OCI-M1 (cell line): ENCODE data around the gene MCCC1.
"Not testable (repeated sequence)": the region's sequence is repeated elsewhere in the genome, so short reads cannot be mapped to it uniquely, and the experiment has no call there.

Experiments
- DNase-seq: peaks from one replicate; lab custom pipeline; 2025; lab: John Stamatoyannopoulos, UW

MCCC1 gene

DNA sequence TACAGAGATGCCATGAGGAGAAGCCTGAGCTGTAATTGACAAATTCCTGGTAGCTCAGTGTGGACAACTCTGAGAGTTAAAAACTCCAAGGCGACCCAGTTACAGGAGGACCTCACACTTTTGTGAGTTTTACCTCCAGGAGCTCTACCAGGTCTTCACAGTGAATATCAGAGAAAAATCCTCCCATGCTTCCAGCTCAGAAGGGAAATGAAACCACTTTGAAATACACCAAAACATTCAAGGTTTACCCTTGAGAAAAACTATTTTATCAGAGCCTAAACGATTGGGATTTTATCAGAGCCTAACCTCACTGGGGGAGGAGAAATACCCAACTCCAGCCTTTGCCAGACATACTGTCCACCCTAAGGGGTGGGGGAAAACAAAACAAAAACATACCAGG lies 52.4 kb downstream of the MCCC1 start:
- DNase-seq = peak; percentile 30

GRCh38 chr3:183044547-183045229 lies 54.6 kb downstream of the MCCC1 start:
- no peak for DNase-seq

GRCh38 chr3:183038757-183039156 lies 60.5 kb downstream of the MCCC1 start:
- DNase-seq = no peak

GRCh38 chr3:183038221-183038620 lies 61.1 kb downstream of the MCCC1 start:
- no peak for DNase-seq

DNA sequence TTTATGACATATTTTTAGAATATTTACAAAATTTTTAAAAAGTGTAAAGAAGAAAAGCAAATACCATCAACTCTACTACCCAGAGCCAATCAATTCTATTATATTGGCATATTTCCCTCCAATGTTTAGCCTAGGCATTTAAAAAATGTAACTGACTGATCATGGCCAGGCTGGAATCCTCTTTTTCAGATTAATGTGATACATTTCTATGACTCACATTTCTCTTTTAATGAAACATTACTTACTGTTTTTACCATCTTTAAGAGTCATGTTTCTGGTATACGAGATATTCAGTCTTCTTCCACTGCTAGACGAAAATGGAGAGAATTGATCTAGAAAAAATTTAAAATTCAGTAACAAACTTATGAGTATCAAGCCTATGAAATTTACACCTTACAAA lies 65.5 kb downstream of the MCCC1 start:
- DNase-seq = no peak

- DNase-seq = no peak
Measured at GRCh38 chr3:183032880-183033555, 66.3 kb downstream of the MCCC1 start.

- no peak for DNase-seq
Measured at GRCh38 chr3:183031826-183032225, 67.5 kb downstream of the MCCC1 start.

GRCh38 chr3:183028416-183028815 lies 70.9 kb downstream of the MCCC1 start:
- no peak for DNase-seq

DNA sequence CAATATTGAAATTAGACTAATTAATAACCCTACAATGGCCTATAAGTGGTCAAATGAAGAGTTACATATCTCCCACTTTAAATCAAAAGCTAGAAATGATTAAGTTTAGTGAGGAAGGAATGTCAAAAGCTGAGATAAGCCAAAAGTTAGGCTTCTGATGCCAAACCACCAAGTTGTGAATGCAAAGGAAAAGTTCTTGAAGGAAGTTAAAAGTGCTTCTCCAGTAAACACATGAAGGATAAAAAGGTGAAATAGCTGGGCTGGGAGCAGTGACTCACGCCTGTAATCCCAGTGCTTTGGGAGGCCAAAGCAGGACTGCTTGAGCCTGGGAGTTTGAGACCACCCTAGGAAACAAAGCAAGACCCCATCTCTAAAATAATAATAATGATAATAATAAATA lies 72.0 kb downstream of the MCCC1 start:
- no peak for DNase-seq

DNA sequence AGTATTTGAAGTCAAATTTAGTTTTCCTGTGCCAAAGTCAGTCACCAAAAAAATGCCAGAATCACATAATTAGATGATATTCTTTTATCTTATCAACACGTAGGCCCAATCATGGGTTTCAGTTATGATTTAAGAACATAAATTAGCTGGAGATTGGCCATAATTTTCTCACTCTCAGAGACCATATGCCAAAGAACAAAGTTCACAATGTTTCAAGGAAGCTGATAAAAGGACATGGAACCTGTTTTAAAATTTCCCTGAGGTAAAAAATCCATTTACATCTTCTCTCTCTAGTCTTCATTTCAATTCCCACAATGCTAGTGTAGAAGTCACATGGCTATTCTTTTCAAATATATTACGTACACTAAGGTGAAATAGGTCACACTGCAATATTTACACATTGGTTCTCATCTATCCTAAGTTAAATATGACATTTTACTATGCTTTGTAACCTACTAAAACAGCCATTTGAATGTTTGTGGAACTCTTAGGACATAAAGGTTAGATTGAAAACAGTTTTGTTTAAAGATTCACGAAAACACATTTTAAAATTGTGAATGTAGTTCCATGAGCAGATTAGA lies 76.3 kb downstream of the MCCC1 start:
- no peak for DNase-seq

- no peak for DNase-seq
Measured at GRCh38 chr3:183018421-183019192, 80.7 kb downstream of the MCCC1 start.

- DNase-seq = peak; percentile 3
Measured at GRCh38 chr3:183015185-183015584, 84.1 kb downstream of the MCCC1 start.

DNA sequence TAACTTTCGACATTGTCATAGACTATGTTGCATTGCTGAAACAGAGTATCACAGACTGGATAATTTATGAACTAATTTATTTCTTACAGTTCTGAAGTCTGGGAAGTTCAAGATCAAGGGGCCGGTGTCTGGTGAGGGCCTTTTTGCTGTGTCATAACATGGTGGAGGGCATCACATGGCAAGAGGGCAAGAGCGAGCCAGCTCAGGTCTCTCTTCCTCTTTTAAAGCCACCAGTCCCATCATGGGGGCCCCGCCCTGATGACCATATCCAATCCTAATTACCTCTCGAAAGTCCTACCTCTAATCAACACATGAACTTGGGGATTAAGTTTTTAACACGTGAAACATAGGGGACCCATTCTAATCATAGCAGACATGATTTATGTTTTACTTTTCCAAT lies 85.4 kb downstream of the MCCC1 start:
- DNase-seq = peak; percentile 5

GRCh38 chr3:183013074-183013473 lies 86.2 kb downstream of the MCCC1 start:
- DNase-seq = no peak

- DNase-seq = no peak
Measured at GRCh38 chr3:183008800-183009199, 90.5 kb downstream of the MCCC1 start.

GRCh38 chr3:183008303-183008702 lies 91.0 kb downstream of the MCCC1 start:
- no peak for DNase-seq

DNA sequence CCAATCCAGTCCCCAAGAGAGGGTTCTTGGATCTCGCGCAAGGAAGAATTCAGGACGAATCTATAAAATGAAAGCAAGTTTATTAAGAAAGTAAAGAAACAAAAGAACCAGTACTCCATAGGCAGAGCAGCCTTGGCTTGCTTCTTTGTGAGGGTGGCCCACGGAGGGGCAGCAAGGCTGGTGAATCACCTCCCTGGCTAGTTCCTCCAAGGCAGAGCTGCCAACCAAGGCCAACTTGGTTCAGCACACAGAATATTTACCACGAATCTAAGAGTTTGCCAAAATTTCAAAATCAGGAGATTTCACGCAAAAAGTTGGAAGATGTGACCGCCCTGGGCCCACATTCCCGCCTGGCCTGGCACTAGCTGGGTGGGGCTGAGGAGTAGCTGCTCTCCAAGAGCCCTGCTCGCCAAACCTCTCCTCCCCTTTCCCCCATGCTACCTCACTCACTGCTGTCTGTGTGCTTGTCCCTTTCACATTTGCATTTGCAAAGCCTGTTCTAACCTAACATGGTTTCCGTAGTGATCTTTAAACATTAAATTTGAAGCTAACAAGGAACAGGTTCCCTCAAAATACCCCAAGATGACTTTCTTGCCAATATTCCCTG lies 92.8 kb downstream of the MCCC1 start:
- DNase-seq = no peak

DNA sequence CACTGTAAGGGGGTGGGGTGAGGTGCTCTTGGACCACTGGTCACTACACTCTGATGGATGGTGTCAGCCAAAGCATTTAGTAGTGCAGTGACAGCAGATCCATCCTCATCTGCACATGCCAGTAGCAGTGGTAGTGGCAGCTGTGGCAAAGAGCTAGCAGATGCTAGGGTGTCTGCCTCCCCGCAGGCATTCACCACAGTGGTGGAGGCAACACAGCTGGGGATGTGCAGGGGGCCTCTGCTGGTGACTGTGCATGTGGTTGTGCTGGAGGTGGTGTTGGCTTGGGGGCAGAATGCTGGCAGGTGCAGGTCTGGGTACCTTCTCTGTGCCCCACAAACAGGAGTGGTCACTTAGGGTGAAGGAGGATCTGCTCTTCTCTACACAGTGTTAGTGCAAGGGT lies 99.5 kb downstream of the MCCC1 start:
- no peak for DNase-seq

DNA sequence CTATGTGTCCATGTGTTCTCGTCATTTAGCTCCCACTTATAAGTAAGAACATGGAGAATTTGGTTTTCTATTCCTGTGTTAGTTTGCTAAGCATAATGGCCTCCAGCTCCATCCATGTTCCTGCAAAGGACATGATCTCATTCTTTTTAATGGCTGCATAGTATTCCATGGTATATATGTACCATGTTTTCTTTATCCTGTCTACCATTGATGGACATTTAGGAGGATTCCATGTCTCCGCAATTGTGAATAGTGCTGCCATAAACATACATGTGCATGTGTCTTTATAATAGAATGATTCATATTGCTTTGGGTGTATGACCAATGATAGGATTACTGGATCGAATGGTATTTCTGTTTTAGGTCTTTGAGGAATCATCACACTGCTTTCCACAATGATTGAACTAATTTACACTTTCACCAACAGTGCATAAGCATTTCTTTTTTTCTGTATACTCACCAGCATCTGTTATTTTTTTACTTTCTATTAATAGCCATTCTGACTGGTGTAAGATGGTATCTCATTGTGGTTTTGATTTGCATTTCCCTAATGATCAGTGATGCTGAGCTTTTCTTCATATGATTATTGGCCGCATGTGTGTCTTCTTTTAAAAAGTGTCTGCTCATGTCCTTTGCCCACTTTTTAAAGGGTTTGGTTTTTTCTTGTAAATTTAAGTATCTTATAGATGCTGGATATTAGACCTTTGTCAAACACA lies 105.7 kb downstream of the MCCC1 start:
- DNase-seq = not testable (repeated sequence)

GRCh38 chr3:182989566-182989965 lies 109.7 kb downstream of the MCCC1 start:
- no peak for DNase-seq

- DNase-seq = no peak
Measured at GRCh38 chr3:182986021-182986420, 113.3 kb downstream of the MCCC1 start.

DNA sequence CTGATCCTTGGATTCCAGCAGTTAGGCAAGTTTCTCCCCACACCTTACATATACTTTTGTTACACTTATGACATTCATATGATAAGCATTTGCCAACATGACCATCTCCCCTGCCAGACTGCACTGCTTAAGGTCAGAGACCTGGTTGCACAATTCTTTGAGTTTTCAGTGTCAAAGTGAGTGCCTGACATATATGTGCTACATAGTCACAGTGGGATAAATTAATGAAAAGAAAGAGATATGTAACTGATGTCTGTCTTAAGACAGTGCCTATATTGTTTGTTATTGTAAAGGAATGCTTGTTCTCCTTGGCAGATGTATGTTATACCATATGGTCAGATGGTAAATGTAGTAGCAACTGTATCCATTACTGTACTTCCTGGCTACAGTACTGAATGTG lies 115.4 kb downstream of the MCCC1 start:
- DNase-seq = peak; percentile 14
